Activated B cell treated with CpG ODN at 0.5 μM for 24 hours (primary cell): ENCODE results near the gene CKAP4. TPM values are rescaled to one million over a fixed set of nuclear protein-coding genes. Genes with fewer than 3 reads are reported as not detected.

ENCODE experiments used
- ATAC-seq: fragments of 200-7000 bp; cut with Tn5 transposase; one replicate; pipeline ENCODE4 v1.10.0; 2021; ENCODE audit warnings: low read depth, mild to moderate bottlenecking, moderate library complexity
- CTCF ChIA-PET: fragments of 350-600 bp; sonication (Branson Sonifier 250); formaldehyde crosslinking; loops from one replicate; lab custom pipeline; 2021; ENCODE audit warnings: antibody characterized with exemption; lab: Charles Lee
- POLR2A ChIA-PET: fragments of 350-600 bp; sonication (Branson Sonifier 250); formaldehyde crosslinking; loops from one replicate; lab custom pipeline; 2021; ENCODE audit warnings: antibody characterized with exemption; lab: Charles Lee
- DNase-seq: peaks from one replicate; pipeline ENCODE4 v3.0.0; 2022
- H3K27ac Mint-ChIP-seq: one replicate; pipeline ENCODE4 v1.8.0; 2020; ENCODE audit warnings: mixed read lengths
- H3K27me3 Mint-ChIP-seq: one replicate; pipeline ENCODE4 v1.8.0; 2021; ENCODE audit warnings: mixed read lengths
- H3K36me3 Mint-ChIP-seq: one replicate; pipeline ENCODE4 v1.8.0; 2021; ENCODE audit warnings: low read depth, mixed read lengths
- H3K4me1 Mint-ChIP-seq: one replicate; pipeline ENCODE4 v1.8.0; 2021; ENCODE audit warnings: mixed read lengths
- H3K4me3 Mint-ChIP-seq: one replicate; pipeline ENCODE4 v1.8.0; 2020; ENCODE audit warnings: mild to moderate bottlenecking, mixed read lengths
- H3K9me3 Mint-ChIP-seq: one replicate; pipeline ENCODE4 v1.8.0; 2020; ENCODE audit warnings: mixed read lengths
- CTCF ChIP-seq: fragments of 200-600 bp; IDR thresholded peaks from one replicate; pipeline ENCODE4 v1.8.0; 2022; ENCODE audit warnings: antibody characterized with exemption, mild to moderate bottlenecking
- intact Hi-C: fragments of 100-400 bp; cut with micrococcal nuclease; formaldehyde crosslinking; loops from one replicate; pipeline ENCODE4 v1.15.1; 2024
- total RNA-seq: library from RNA; stranded (reverse); gene quantifications from 2 replicates; pipeline ENCODE4 v1.2.3, GENCODE V29; 2022

The CKAP4 gene
- total RNA-seq, 1 donor from 2014 or later, result 15.9 TPM

- no peaks in the 10 kb centered on the region for H3K36me3 Mint-ChIP-seq
- no peak overlapping the region for H3K27ac Mint-ChIP-seq
- H3K9me3 Mint-ChIP-seq, result no peaks in the 10 kb centered on the region
- no peak for TF ChIP-seq CTCF
- no peaks in the 10 kb centered on the region for H3K27me3 Mint-ChIP-seq
- CTCF ChIA-PET, result interaction anchor here (2.3 kb wide), 1 partner anchor 11 kb away, joined by 10 read pairs; no protein-coding TSS in a partner anchor
- POLR2A ChIA-PET, result no interaction called here
- DNase-seq, result no peak
- intact Hi-C loops, result no loop called here
- H3K4me1 Mint-ChIP-seq, result peaks cover 34% of the 10 kb centered on the region
- no peak overlapping the region for H3K4me3 Mint-ChIP-seq
- no peak for ATAC-seq
Measured at GRCh38 chr12:106271575-106272505, 24.0 kb upstream of the CKAP4 start.

- H3K27me3 Mint-ChIP-seq, result no peaks in the 10 kb centered on the region
- no peaks in the 10 kb centered on the region for H3K9me3 Mint-ChIP-seq
- ATAC-seq (no peak), DNase-seq (no peak)
- POLR2A ChIA-PET, result interaction anchor here (0.9 kb wide), 1 partner anchor 33 kb away, joined by 3 read pairs; no protein-coding TSS in a partner anchor
- intact Hi-C loops, result no loop called here
- H3K27ac Mint-ChIP-seq, result no peak overlapping the region
- TF ChIP-seq CTCF, result no peak
- H3K36me3 Mint-ChIP-seq, result no peaks in the 10 kb centered on the region
- H3K4me3 Mint-ChIP-seq, result no peak overlapping the region
- CTCF ChIA-PET, result interaction anchor here (2.3 kb wide), 1 partner anchor 13 kb away, joined by 10 read pairs; no protein-coding TSS in a partner anchor
- H3K4me1 Mint-ChIP-seq, result peaks cover 8% of the 10 kb centered on the region
Measured at GRCh38 chr12:106269150-106269771, 21.4 kb upstream of the CKAP4 start.

GRCh38 chr12:106267535-106267934 is 19.7 kb upstream of the CKAP4 start:
- H3K4me1 Mint-ChIP-seq, result no peaks in the 10 kb centered on the region
- intact Hi-C loops, result no loop called here
- POLR2A ChIA-PET, result no interaction called here
- H3K9me3 Mint-ChIP-seq, result no peaks in the 10 kb centered on the region
- no peak for ATAC-seq
- H3K4me3 Mint-ChIP-seq, result no peak overlapping the region
- H3K36me3 Mint-ChIP-seq, result no peaks in the 10 kb centered on the region
- no peak overlapping the region for H3K27ac Mint-ChIP-seq
- DNase-seq, result no peak
- CTCF ChIA-PET, result no interaction called here
- TF ChIP-seq CTCF, result no peak
- H3K27me3 Mint-ChIP-seq, result no peaks in the 10 kb centered on the region

GRCh38 chr12:106265116-106265515 is 17.3 kb upstream of the CKAP4 start:
- Mint-ChIP-seq H3K9me3 (peaks cover 2% of the 10 kb centered on the region), H3K27ac (no peak overlapping the region), H3K27me3 (no peaks in the 10 kb centered on the region), H3K36me3 (no peaks in the 10 kb centered on the region), H3K4me1 (peaks cover 2% of the 10 kb centered on the region), H3K4me3 (no peak overlapping the region)
- ChIA-PET CTCF (interaction anchor here (1.2 kb wide), 1 partner anchor 41 kb away, joined by 4 read pairs; no protein-coding TSS in a partner anchor), POLR2A (no interaction called here)
- intact Hi-C loops, result loop anchor here (2.0 kb wide), 1 partner anchor 16 kb away; the partner anchor contains the start of gene CKAP4
- TF ChIP-seq CTCF, result no peak
- DNase-seq (no peak), ATAC-seq (no peak)

GRCh38 chr12:106258935-106259334 is 11.1 kb upstream of the CKAP4 start:
- Mint-ChIP-seq H3K4me1 (peaks cover 4% of the 10 kb centered on the region), H3K36me3 (no peaks in the 10 kb centered on the region), H3K4me3 (no peak overlapping the region), H3K27me3 (no peaks in the 10 kb centered on the region), H3K27ac (no peak overlapping the region), H3K9me3 (peaks cover 2% of the 10 kb centered on the region)
- ATAC-seq (no peak), DNase-seq (no peak)
- ChIA-PET CTCF (interaction anchor here (1.2 kb wide), 1 partner anchor 24 kb away, joined by 3 read pairs; no protein-coding TSS in a partner anchor), POLR2A (no interaction called here)
- intact Hi-C loops, result loop anchor here (1.0 kb wide), 1 partner anchor 9 kb away; no protein-coding TSS in a partner anchor
- TF ChIP-seq CTCF, result no peak
